Pancreas (tissue), 10 donors: ENCODE data around the gene AGL. TPM values are rescaled to one million over a fixed set of nuclear protein-coding genes. Genes with fewer than 3 reads are reported as not detected.
"Not testable (repeated sequence)": the region's sequence is repeated elsewhere in the genome, so short reads cannot be mapped to it uniquely, and the experiment has no call there.

Source experiments
- ATAC-seq, 4 donors: fragments of 200-7000 bp; cut with Tn5 transposase; one replicate each; pipeline versions ENCODE4 v1.8.0 to v1.9.1; 2020; ENCODE audit warnings: mild to moderate bottlenecking in 4 of 4, moderate library complexity in 4 of 4
- DNase-seq, 6 donors: peaks; one replicate each; pipeline ENCODE4 v3.0.0-alpha.2; 2020
- FAIRE-seq: peaks from 2 replicates; lab custom pipeline; 2012; peaks lifted over from hg19 to GRCh38; lab: Jason Lieb, UNC
- H3K27ac ChIP-seq, 4 donors: fragments of 200-600 bp; sonication (generic); 1 replicate in 3 of 4; 2 replicates in 1 of 4; pipeline versions ENCODE4 v1.5.0 to v1.8.0; 2020
- H3K27me3 ChIP-seq, 4 donors: fragments of 200-600 bp; one replicate each; pipeline ENCODE4 v1.8.0; 2021
- H3K36me3 ChIP-seq, 3 donors: fragments of 200-600 bp; sonication (generic) in 1 of 3; one replicate each; pipeline versions ENCODE4 v1.5.0 to v1.8.0; 2020 to 2021
- H3K4me1 ChIP-seq, 3 donors: fragments of 200-600 bp; one replicate each; pipeline ENCODE4 v1.8.0; 2021
- H3K4me3 ChIP-seq, 4 donors: fragments of 200-600 bp; sonication (generic) in 2 of 4; one replicate each; pipeline versions ENCODE4 v1.5.0 to v1.8.0; 2020 to 2021
- H3K9me3 ChIP-seq, 4 donors: fragments of 200-600 bp; one replicate each; pipeline ENCODE4 v1.8.0; 2021
- CTCF ChIP-seq, 4 donors: fragments of 200-600 bp; sonication (generic) in 3 of 4; IDR thresholded peaks; one replicate each; pipeline versions ENCODE4 v1.5.0 to v1.8.0; 2021; ENCODE audit warnings: antibody characterized with exemption in 4 of 4
- WGBS, 2 donors: extraction: QIAGEN DNeasy Blood & Tissue Kit; methylation state at CpG; one replicate each; pipeline ENCODE4 v1.1.7; 2013; 5-methylcytosine and 5-hydroxymethylcytosine counted together
- intact Hi-C, 3 donors: fragments of 100-400 bp; cut with DNase I; formaldehyde crosslinking; loops; one replicate each; pipeline versions ENCODE4 v1.11.1 to v1.14.2; 2022
- polyA plus RNA-seq, 2 donors: library from polyadenylated mRNA; stranded (reverse); fragments of 200-250 nt; gene quantifications; one replicate each; pipeline ENCODE4 v1.2.3, GENCODE V29; 2013
- total RNA-seq, 6 donors: library from RNA; stranded (reverse); fragmentation: NEBNext Ultra II Directional in 4 of 6; extraction: Animal tissue kit (Norgen Biotek cat#: 25700) in 4 of 6; gene quantifications; one replicate each; pipeline versions ENCODE4 v1.2.1 to v1.2.4, GENCODE V29; 2021 to 2023
- donor health status: healthy with polysubstance abuse.
- donor health status: DM: no; HTN: no; CAD: no; lungs with moderate emphysema.
- donor health status: DM: no; HTN: no; CAD: no.
- donor health status: control.
- donor health status: control.
- donor health status: Bipolar disorder and iron deficiency.
- donor health status: DM: yes; HTN: yes; CAD: no.
- donor health status: DM: no; HTN: no; CAD: no.
- donor health status: DM: no; HTN: no; CAD: no.
- donor health status: DM: yes; HTN: yes; CAD: no.

AGL gene
- total and polyA plus RNA-seq, 8 donors, result 2.9 to 8.1 (median 4.5) TPM

GRCh38 chr1:99851850-99852454, 1.8 kb downstream of the AGL start:
- H3K27ac ChIP-seq, result no peak overlapping the region
- ATAC-seq, result no peak
- intact Hi-C loops, result no loop called here
- H3K36me3 ChIP-seq, result no peaks in the 10 kb centered on the region
- TF ChIP-seq CTCF (IDR thresholded peaks at IDR 0.05), result no peak
- no peak for DNase-seq
- no peaks in the 10 kb centered on the region for H3K27me3 ChIP-seq
- peaks cover 0 to 15% (median 0%) of the 10 kb centered on the region in 3 donors for H3K4me1 ChIP-seq
- no peak for FAIRE-seq
- H3K4me3 ChIP-seq, result no peak overlapping the region
- no peaks in the 10 kb centered on the region for H3K9me3 ChIP-seq
- 83 to 93% methylated on average over 4 of the region's 4 CpGs for WGBS, 2 donors

GRCh38 chr1:99852648-99853047, 2.5 kb downstream of the AGL start:
- WGBS, 2 donors, result 92 to 93% methylated on average over 3 of the region's 3 CpGs
- intact Hi-C loops, result no loop called here
- TF ChIP-seq CTCF (IDR thresholded peaks at IDR 0.05), result no peak
- no peak for DNase-seq
- Histone ChIP-seq H3K27ac (no peak overlapping the region), H3K4me1 (peaks cover 0 to 15% (median 0%) of the 10 kb centered on the region in 3 donors), H3K9me3 (no peaks in the 10 kb centered on the region), H3K27me3 (no peaks in the 10 kb centered on the region), H3K4me3 (no peak overlapping the region), H3K36me3 (no peaks in the 10 kb centered on the region)
- no peak for FAIRE-seq
- ATAC-seq, result no peak

- WGBS, 2 donors, result 97 to 100% methylated on average over 1 of the region's 1 CpG
- H3K4me3 ChIP-seq, result no peak overlapping the region
- no peak for ATAC-seq
- intact Hi-C loops, result no loop called here
- DNase-seq, result no peak
- no peak for TF ChIP-seq CTCF (IDR thresholded peaks at IDR 0.05)
- no peaks in the 10 kb centered on the region for H3K9me3 ChIP-seq
- H3K4me1 ChIP-seq, result peaks cover 0 to 10% (median 0%) of the 10 kb centered on the region in 3 donors
- no peak for FAIRE-seq
- no peaks in the 10 kb centered on the region for H3K36me3 ChIP-seq
- no peak overlapping the region for H3K27ac ChIP-seq
- no peaks in the 10 kb centered on the region for H3K27me3 ChIP-seq
These were observed 5.8 kb downstream of the AGL start for GRCh38 chr1:99855914-99856450.

GRCh38 chr1:99857041-99857440, 6.9 kb downstream of the AGL start:
- ATAC-seq, H3K36me3 ChIP-seq, H3K27me3 ChIP-seq, H3K4me3 ChIP-seq, H3K27ac ChIP-seq, H3K9me3 ChIP-seq, H3K4me1 ChIP-seq, FAIRE-seq, intact Hi-C loops: not testable (repeated sequence)
- DNase-seq, result peak in 1 of 6 donors; percentile 31
- WGBS, 2 donors, result 92 to 93% methylated on average over 13 to 30 of the region's 33 CpGs

- ATAC-seq, result no peak
- DNase-seq, result no peak
- intact Hi-C loops, result no loop called here
- Histone ChIP-seq H3K4me3 (no peak overlapping the region), H3K36me3 (no peaks in the 10 kb centered on the region), H3K27ac (no peak overlapping the region), H3K9me3 (no peaks in the 10 kb centered on the region), H3K4me1 (no peaks in the 10 kb centered on the region), H3K27me3 (no peaks in the 10 kb centered on the region)
- TF ChIP-seq CTCF (IDR thresholded peaks at IDR 0.05), result no peak
- WGBS, 2 donors, result 90% methylated on average over 2 of the region's 2 CpGs
- FAIRE-seq, result no peak
These were observed 8.1 kb downstream of the AGL start for GRCh38 chr1:99858286-99858685.
